Uterus (tissue), 4 donors: Measurements from ENCODE around the gene ZNF518A. TPM values are rescaled to one million over a fixed set of nuclear protein-coding genes. Genes with fewer than 3 reads are reported as not detected.

Experiments used
- DNase-seq, 2 donors: peaks; one replicate each; pipeline ENCODE4 v3.0.0-alpha.2; 2019 to 2020
- H3K27ac ChIP-seq, 2 donors: fragments of 200-600 bp; sonication (generic); 1 replicate in 1 of 2; 2 replicates in 1 of 2; pipeline ENCODE4 v1.5.1; 2016 to 2018
- H3K27me3 ChIP-seq, 2 donors: fragments of 200-600 bp; sonication (generic); one replicate each; pipeline ENCODE4 v1.5.1; 2018 to 2019; ENCODE audit warnings: control low read depth in 1 of 2
- H3K36me3 ChIP-seq, 2 donors: fragments of 200-600 bp; sonication (generic); one replicate each; pipeline ENCODE4 v1.5.1; 2019; ENCODE audit warnings: control low read depth in 1 of 2
- H3K4me1 ChIP-seq, 2 donors: fragments of 200-600 bp; sonication (generic); one replicate each; pipeline ENCODE4 v1.5.1; 2018 to 2019; ENCODE audit warnings: control low read depth in 1 of 2
- H3K4me3 ChIP-seq, 2 donors: fragments of 200-600 bp; sonication (generic); 1 replicate in 1 of 2; 2 replicates in 1 of 2; pipeline ENCODE4 v1.5.1; 2018 to 2019; ENCODE audit warnings: mild to moderate bottlenecking in 1 of 2
- H3K9me3 ChIP-seq, 2 donors: fragments of 200-600 bp; sonication (generic); one replicate each; pipeline ENCODE4 v1.5.1; 2019; ENCODE audit warnings: control low read depth in 1 of 2
- CTCF ChIP-seq, 4 experiments: fragments of 200-600 bp in 2 of 4; fragments of 450-650 bp in 2 of 4; sonication (generic) in 2 of 4; IDR thresholded peaks; one replicate each; pipeline ENCODE4 v1.5.1; 2016 to 2019; ENCODE audit warnings: antibody characterized with exemption in 4 of 4, mild to moderate bottlenecking in 2 of 4, moderate library complexity in 1 of 4
- POLR2A ChIP-seq, 2 donors: fragments of 450-650 bp; IDR thresholded peaks; one replicate each; pipeline ENCODE4 v1.6.1; 2016; ENCODE audit warnings: antibody characterized with exemption in 2 of 2, mild to moderate bottlenecking in 1 of 2, moderate library complexity in 1 of 2
- intact Hi-C: fragments of 100-400 bp; cut with DNase I; formaldehyde crosslinking; loops from one replicate; pipeline ENCODE4 v1.15.1; 2023; ENCODE audit warnings: low total_unique reads
- total RNA-seq, 4 donors: library from RNA; depleted of rRNA in 3 of 4; stranded (reverse); fragments of >200 nt in 3 of 4; gene quantifications; one replicate each; pipeline versions ENCODE4 v1.1.0 to v1.2.4, GENCODE V29; 2014 to 2023
- donor health status: DM: yes; HTN: yes; CAD: no.

The ZNF518A gene
- total RNA-seq, 4 donors from 2014 or later: 12.4 to 82.3 (median 26.5) TPM

- no peaks in the 10 kb centered on the region for H3K36me3 ChIP-seq
- H3K4me3 ChIP-seq: no peak overlapping the region
- H3K27ac ChIP-seq: no peak overlapping the region
- intact Hi-C loops: no loop called here
- TF ChIP-seq POLR2A (IDR thresholded peaks at IDR 0.05) (no peak), CTCF (IDR thresholded peaks at IDR 0.05) (no peak)
- no peaks in the 10 kb centered on the region for H3K27me3 ChIP-seq
- no peaks in the 10 kb centered on the region for H3K9me3 ChIP-seq
- no peak for DNase-seq
- H3K4me1 ChIP-seq: no peaks in the 10 kb centered on the region
Measured at GRCh38 chr10:96136810-96137209, 6.7 kb downstream of the ZNF518A start.

- DNase-seq: no peak
- Histone ChIP-seq H3K27me3 (no peaks in the 10 kb centered on the region), H3K27ac (no peak overlapping the region), H3K36me3 (no peaks in the 10 kb centered on the region), H3K9me3 (no peaks in the 10 kb centered on the region), H3K4me3 (no peak overlapping the region), H3K4me1 (no peaks in the 10 kb centered on the region)
- intact Hi-C loops: no loop called here
- TF ChIP-seq POLR2A (IDR thresholded peaks at IDR 0.05): no peak
- TF ChIP-seq CTCF (IDR thresholded peaks at IDR 0.05): no peak
Measured at GRCh38 chr10:96137567-96137966, 7.5 kb downstream of the ZNF518A start.

DNA sequence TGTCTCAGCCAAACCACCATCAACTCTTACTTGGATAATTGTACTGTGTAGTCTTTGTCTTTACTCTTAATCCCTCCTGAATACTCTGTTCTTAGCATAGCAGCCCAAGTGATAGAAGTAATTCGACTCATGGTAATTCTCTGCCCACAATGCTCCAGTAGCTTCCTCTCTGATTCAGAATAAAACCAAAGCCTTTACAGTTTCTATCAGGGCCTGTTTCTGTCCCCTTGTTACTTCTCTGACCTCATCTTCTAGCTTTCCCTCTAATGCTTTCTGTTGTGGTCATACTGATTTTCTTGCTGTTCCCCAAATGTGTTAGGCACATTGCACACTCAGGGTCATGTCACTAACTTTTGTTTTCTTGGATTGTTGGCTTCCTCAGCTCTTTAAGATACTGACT lies 8.0 kb downstream of the ZNF518A start:
- Histone ChIP-seq H3K4me1 (no peaks in the 10 kb centered on the region), H3K27ac (no peak overlapping the region), H3K4me3 (no peak overlapping the region), H3K9me3 (no peaks in the 10 kb centered on the region), H3K36me3 (no peaks in the 10 kb centered on the region), H3K27me3 (no peaks in the 10 kb centered on the region)
- no peak for DNase-seq
- intact Hi-C loops: no loop called here
- no peak for TF ChIP-seq POLR2A (IDR thresholded peaks at IDR 0.05)
- TF ChIP-seq CTCF (IDR thresholded peaks at IDR 0.05): no peak

GRCh38 chr10:96152437-96152836 lies 22.3 kb downstream of the ZNF518A start:
- Histone ChIP-seq H3K27me3 (no peaks in the 10 kb centered on the region), H3K36me3 (no peaks in the 10 kb centered on the region), H3K4me3 (no peak overlapping the region), H3K27ac (no peak overlapping the region), H3K4me1 (no peaks in the 10 kb centered on the region), H3K9me3 (no peaks in the 10 kb centered on the region)
- intact Hi-C loops: no loop called here
- DNase-seq: no peak
- TF ChIP-seq CTCF (IDR thresholded peaks at IDR 0.05) (no peak), POLR2A (IDR thresholded peaks at IDR 0.05) (no peak)

- no peaks in the 10 kb centered on the region for H3K9me3 ChIP-seq
- H3K4me1 ChIP-seq: no peaks in the 10 kb centered on the region
- DNase-seq: no peak
- no peak overlapping the region for H3K4me3 ChIP-seq
- no peak overlapping the region for H3K27ac ChIP-seq
- H3K36me3 ChIP-seq: no peaks in the 10 kb centered on the region
- H3K27me3 ChIP-seq: no peaks in the 10 kb centered on the region
- TF ChIP-seq POLR2A (IDR thresholded peaks at IDR 0.05): no peak
- TF ChIP-seq CTCF (IDR thresholded peaks at IDR 0.05): no peak
- intact Hi-C loops: no loop called here
Measured at GRCh38 chr10:96153070-96153469, 23.0 kb downstream of the ZNF518A start.
